ENCODE measurements around the gene CDC42EP3.

The CDC42EP3 gene

DNA sequence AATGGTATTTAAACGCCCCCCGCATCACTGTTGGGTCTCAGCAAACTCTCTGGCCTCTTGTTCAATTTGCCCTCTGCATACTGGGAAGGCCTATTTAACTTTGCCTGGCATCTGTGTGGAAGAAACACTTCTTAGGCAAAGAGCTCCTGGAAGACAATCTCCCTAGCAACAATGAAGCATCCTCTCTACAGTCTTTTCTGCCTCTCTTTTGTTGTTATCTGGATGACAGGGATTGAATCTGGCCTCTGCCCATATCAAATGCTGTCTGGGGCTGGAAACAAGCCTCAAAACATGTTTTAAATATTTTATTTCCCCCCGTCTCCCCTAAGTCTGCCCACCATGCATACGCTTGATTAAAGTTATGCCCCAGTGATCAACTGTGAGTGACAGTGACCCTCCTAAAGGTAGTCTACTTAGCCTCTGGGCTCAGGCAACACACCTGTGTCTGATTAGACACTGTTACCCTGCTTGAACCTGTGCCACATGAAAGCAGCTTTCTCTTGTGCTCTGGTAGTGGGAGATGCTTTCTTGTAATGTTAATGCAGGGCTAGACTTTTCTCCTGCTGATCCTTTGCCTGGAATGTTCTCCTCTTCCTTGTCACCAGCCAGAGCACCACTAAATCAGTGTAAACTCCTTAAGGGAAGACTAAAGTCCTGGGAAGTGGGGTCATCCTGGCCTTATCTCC is 34.9 kb downstream of the CDC42EP3 start:
- DNase-seq (ENCODE audit: low spot score) = no peak

- no peak for DNase-seq (ENCODE audit: low spot score)
These were observed 35.7 kb downstream of the CDC42EP3 start for GRCh38 chr2:37635504-37636380.

- no peak for DNase-seq (ENCODE audit: low spot score)
These were observed 36.4 kb downstream of the CDC42EP3 start for GRCh38 chr2:37634914-37635503.

DNA sequence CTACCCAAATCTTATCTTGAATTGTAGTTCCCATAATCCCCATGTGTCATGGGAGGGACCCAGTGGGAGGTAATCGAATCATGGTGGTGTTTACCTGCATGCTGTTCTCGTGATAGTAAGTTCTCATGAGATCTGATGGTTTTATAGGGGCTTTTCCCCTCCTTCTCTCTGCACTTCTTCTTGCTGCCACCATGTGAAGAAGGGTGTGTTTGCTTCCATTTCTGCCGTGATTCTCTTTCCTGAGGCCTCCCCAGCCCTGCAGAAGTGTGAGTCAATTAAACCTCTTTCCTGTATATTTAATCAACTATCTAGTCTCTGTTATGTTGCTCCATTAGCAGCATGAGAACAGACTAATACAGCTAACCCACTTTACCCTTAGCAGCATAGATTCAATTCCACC is 37.6 kb downstream of the CDC42EP3 start:
- no peak for DNase-seq (ENCODE audit: low spot score)

DNA sequence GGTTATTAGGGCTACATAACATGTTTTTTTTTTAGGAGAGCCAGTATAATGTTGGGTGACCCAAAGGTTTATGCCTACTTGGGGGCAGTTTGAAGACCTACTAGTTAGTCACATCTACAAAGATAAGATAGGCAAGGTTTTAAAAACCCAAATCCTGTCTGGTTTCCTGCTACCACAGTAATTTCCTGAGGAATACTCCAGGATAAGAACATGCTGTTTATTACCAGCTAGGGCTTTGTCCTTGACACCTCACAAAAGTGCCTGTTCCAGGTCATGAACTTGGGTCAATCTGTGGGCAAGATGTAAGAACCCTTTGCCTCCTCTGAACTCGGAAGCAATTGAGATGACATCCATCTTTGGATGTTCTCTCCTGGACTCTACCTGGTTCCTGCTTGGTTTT is 38.2 kb downstream of the CDC42EP3 start:
- DNase-seq (ENCODE audit: low spot score) = no peak

DNA sequence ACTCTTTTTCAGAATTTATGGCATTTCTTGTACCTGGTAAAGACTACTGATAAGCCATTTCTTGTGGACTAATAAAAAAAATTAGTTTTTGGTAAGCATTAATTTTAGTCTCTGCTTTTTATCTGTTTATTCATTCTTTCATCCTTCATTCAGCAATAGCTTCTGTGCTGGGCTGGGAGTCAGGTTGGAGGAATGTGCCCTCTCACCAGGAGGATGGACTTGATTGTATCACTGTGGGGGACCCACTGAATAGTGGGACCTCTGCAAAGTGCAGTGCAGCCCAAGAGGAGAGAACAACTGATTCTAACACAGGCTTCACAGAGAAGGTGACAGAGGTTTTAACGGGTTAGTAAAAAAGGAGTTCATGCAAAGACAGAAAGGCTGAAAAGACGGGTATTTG is 39.1 kb downstream of the CDC42EP3 start:
- DNase-seq (ENCODE audit: low spot score) = no peak

GRCh38 chr2:37631698-37632097 is 39.7 kb downstream of the CDC42EP3 start:
- DNase-seq (ENCODE audit: low spot score) = no peak

DNA sequence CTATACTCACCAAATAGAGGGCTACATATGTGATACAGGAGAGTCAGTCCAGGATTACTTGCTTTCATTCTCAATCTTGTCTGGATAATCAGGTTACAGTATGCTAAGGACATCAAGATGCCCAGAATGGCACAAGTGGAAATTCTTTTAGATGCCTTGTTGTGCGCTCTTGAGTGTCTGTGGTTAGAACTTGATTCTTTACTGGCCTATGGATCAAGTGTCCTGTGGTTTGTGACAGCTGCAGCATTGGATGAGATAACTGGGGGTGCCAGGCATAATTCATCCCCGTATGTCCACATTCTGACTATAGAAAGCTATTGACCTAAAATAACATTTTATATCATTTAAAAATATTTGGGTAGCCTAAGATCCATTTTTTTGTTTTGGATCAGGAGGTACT is 40.1 kb downstream of the CDC42EP3 start:
- DNase-seq (ENCODE audit: low spot score) = no peak

- DNase-seq (ENCODE audit: low spot score) = no peak
These were observed 40.7 kb downstream of the CDC42EP3 start for GRCh38 chr2:37630776-37631175.

- no peak for DNase-seq (ENCODE audit: low spot score)
These were observed 41.1 kb downstream of the CDC42EP3 start for GRCh38 chr2:37630301-37630700.

- no peak for DNase-seq (ENCODE audit: low spot score)
These were observed 41.9 kb downstream of the CDC42EP3 start for GRCh38 chr2:37629529-37629928.

GRCh38 chr2:37627710-37628109 is 43.7 kb downstream of the CDC42EP3 start:
- no peak for DNase-seq (ENCODE audit: low spot score)

DNA sequence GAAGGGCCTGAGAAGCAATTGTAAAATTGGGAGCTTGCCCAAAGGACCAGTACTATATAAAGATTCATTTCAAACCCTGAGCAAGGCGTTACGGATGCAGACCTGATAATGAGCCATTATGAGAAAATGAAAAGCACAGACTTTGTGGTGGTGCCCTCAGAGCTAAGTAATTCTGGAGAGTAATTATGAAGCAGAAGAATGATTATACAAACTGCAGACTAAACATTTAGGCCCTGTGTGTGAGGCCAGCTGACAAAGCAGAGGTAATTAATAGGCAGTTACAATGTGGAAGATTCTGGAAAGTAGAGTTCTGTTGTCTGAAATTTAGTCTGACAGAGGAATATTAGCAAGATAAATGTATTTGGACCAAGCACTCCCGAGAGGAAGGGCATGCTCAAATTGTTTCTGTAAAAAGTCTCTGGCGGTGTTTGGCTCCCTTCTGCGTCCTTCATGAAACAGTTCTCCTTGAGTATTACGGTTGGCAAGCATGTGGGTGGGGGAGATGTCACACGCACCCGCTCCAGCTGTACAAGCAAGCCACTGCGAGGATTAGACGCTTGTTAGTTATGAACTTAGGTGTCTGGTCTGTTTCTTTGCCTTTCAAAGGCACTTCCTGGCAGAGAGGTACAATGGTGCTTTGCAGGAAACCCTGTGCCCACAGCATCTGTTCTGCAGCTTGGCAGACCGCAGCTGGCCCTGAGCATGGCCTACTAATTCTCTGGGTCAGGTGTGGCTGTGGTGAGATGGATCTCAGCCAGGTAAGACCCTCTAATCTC is 45.5 kb downstream of the CDC42EP3 start:
- DNase-seq (ENCODE audit: low spot score) = no peak

GRCh38 chr2:37625156-37625555 is 46.3 kb downstream of the CDC42EP3 start:
- DNase-seq (ENCODE audit: low spot score) = no peak

DNA sequence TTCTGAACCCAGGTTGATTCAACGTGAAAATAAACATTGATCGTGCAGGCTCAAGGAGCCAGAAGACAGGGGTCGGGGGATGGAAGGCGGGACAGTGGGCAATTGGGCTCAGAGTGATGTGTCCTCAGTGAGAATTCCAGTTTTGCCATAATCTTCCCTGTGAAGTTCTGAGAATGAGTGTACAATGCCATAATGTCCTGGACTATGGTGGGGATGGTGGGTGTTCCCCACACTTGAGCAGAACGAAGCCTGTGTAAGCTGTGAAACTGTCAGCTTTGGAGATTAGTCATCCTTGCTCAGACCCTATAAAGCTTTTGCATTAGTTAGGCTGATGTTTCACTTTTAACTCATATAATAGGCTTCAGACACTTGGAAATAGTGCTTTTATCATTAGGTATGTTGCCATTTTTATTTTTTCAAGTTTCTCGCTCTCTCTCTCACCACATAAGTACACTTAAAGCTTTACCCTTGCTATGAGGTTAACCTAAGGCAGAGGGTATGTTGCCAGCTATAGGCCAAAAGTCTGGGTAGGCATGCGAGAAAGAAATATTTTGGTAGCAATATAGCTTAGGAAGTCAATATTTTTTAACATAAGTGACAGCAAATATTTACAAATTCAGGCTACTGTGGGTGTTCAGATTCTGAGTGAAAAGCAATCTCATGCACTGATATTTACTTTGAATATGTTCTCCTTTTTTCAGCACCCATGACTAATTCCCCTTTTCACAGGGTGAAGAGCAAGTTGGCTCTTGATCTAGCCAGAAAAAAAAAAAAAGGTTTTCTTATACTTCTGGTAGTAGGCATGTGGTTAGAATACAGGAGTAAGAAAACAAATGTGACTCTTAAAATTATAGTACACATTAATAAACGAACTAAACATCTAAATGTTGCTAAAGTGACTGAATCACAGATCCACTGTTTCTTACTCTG is 47.2 kb downstream of the CDC42EP3 start:
- DNase-seq (ENCODE audit: low spot score) = no peak

DNA sequence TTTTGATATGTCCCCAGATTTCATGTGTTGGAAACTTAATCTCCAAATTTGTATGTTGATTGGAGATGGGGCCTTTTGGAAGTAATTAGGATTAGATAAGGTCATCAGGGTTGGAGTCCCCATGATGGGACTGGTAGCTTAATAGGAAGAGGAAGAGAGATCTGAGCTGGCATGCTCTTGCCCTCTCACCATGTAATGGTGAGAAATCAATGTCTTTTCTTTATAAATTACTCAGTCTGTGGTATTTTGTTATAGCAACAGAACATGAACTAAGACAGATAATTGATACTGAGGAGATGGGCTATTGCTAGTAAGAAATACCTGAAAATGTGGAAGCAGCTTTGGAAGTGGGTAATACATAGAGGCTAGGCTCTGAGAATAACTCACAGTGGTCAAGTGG is 48.0 kb downstream of the CDC42EP3 start:
- no peak for DNase-seq (ENCODE audit: low spot score)

DNA sequence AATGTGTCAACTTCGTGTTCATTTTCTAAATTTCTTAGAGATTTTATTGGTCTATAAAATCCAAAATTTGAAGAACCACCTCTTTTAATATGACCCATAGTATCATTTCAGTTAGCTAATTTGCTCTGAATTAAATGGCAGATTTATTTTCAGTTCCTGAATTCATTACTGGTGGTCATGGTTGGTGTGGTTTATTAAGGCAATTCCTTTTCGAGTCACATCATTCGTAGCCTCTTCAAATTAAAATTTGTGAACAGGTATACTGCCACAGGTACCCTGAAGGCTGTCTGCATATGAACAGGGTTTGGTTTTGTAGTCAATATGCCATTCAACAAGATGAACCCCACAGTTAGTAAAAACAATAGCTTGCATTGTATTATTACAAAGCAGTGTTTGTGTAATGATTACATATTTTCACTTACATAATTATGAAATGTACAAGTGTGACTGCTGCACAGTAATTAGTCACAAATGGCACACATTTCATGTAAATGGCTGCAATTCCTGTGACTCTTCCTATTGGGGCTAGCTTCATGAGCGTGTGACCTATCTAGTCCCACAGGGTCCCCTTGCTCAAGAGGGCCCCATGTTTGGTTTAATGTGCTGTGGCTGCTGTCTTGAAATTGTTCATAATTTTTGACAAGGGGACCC is 48.9 kb downstream of the CDC42EP3 start:
- DNase-seq (ENCODE audit: low spot score) = no peak

GRCh38 chr2:37621199-37621598 is 50.2 kb downstream of the CDC42EP3 start:
- DNase-seq (ENCODE audit: low spot score) = no peak

- DNase-seq (ENCODE audit: low spot score) = no peak
These were observed 51.5 kb downstream of the CDC42EP3 start for GRCh38 chr2:37619959-37620300.

DNA sequence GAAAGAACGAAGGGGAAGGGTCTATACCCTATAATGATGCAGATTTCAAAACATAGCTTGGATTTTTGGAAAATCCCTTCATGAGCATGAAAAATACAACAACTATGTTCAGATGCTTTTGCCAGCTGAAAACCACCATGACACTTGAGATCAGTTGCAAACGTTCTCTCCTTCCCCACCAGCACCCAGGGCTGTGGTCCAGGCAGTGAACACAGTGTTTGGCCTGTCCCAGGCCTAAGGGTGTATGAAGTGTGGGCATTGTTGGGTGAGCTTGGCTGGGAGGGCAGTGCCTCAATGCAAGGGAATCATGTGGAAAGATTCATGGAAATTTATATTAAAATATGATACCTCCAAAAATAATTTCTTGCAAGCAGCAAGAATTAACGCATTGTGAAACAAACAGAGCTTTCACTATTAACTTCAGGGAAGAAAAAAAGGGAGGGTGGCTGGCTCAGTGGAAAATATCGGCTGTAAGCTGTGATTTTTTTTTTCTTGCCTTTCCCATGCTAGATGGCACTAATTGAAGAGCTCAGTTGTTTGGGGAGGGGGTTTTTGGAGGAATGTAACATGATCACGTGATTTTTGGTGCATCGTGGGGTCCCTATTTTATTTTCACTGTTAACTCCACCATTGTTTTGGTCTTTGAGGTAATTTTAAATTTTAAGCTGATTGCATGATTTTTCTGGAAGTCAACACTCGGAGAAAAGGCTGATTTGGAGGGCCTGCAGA is 52.0 kb downstream of the CDC42EP3 start:
- DNase-seq (ENCODE audit: low spot score) = no peak

All from D341Med (cell line).